OCI-LY7 (cell line): ENCODE measurements around the gene CENPC. TPM values are rescaled to one million over a fixed set of nuclear protein-coding genes. Genes with fewer than 3 reads are reported as not detected.

Experiments
- BruUV-seq: library from RNA; stranded (reverse); fragments of 400-500 nt; replicated peaks from 2 replicates; lab custom pipeline; 2021; lab: Mats Ljungman, UMichigan
- CTCF ChIA-PET: fragments of 300-600 bp; sonication (Branson Sonifier 250); formaldehyde crosslinking; loops from one replicate; lab custom pipeline; 2022; ENCODE audit warnings: antibody characterized with exemption; ENCODE audit not compliant: unreplicated experiment; lab: Charles Lee
- POLR2A ChIA-PET: fragments of 300-600 bp; sonication (Branson Sonifier 250); formaldehyde crosslinking; loops from one replicate; lab custom pipeline; 2022; ENCODE audit warnings: antibody characterized with exemption; lab: Charles Lee
- DNase-seq: peaks from one replicate; pipeline ENCODE4 v3.0.0-alpha.2; 2015; ENCODE audit warnings: low spot score
- H2AFZ ChIP-seq: fragments of 200-600 bp; sonication (generic), shearing (Covaris generic); 2 replicates; pipeline ENCODE4 v1.6.1; 2014; ENCODE audit warnings: mild to moderate bottlenecking, antibody characterized with exemption, low read length, moderate library complexity
- H3K27ac ChIP-seq: fragments of 200-600 bp; sonication (generic); 2 replicates; pipeline ENCODE4 v1.5.1; 2014; ENCODE audit warnings: mixed run types, low read depth, mild to moderate bottlenecking, moderate library complexity, low read length, inconsistent platforms; ENCODE audit not compliant: poor library complexity, severe bottlenecking
- H3K36me3 ChIP-seq: fragments of 200-600 bp; sonication (generic); 2 replicates; pipeline ENCODE4 v1.6.1; 2014; ENCODE audit warnings: mild to moderate bottlenecking, antibody characterized with exemption, low read length, moderate library complexity, mixed read lengths; ENCODE audit not compliant: insufficient read depth
- H3K4me1 ChIP-seq: fragments of 200-600 bp; sonication (generic); 2 replicates; pipeline ENCODE4 v1.5.1; 2014; ENCODE audit warnings: mild to moderate bottlenecking, low read length; ENCODE audit not compliant: insufficient read depth, poor library complexity, severe bottlenecking
- H3K4me2 ChIP-seq: fragments of 200-600 bp; sonication (generic); 2 replicates; pipeline ENCODE4 v1.6.1; 2014; ENCODE audit warnings: mild to moderate bottlenecking, low read length
- H3K4me3 ChIP-seq: fragments of 200-600 bp; sonication (generic); 2 replicates; pipeline ENCODE4 v1.5.1; 2014; ENCODE audit warnings: mild to moderate bottlenecking, low read depth, low read length; ENCODE audit not compliant: poor library complexity, severe bottlenecking
- H3K79me2 ChIP-seq: fragments of 200-600 bp; sonication (generic); 2 replicates; pipeline ENCODE4 v1.6.1; 2016; ENCODE audit warnings: low read depth, mild to moderate bottlenecking, low read length, moderate library complexity, mixed read lengths; ENCODE audit not compliant: insufficient read depth
- H3K9me2 ChIP-seq: fragments of 200-600 bp; sonication (generic); 2 replicates; pipeline ENCODE4 v1.6.1; 2016; ENCODE audit warnings: mild to moderate bottlenecking, low read length, mixed read lengths; ENCODE audit not compliant: insufficient read depth
- H3K9me3 ChIP-seq: fragments of 200-600 bp; sonication (generic); 2 replicates; pipeline ENCODE4 v1.6.1; 2014; ENCODE audit warnings: mild to moderate bottlenecking, mixed run types, low read length, mixed read lengths
- H4K20me1 ChIP-seq: fragments of 200-600 bp; sonication (generic); 2 replicates; pipeline ENCODE4 v1.6.1; 2014; ENCODE audit warnings: mild to moderate bottlenecking, antibody characterized with exemption, low read length, moderate library complexity, mixed read lengths; ENCODE audit not compliant: insufficient read depth
- CTCF ChIP-seq: fragments of 200-600 bp; sonication (generic); conservative IDR thresholded peaks from 2 replicates; pipeline ENCODE4 v1.5.1; 2014; ENCODE audit warnings: mild to moderate bottlenecking, antibody characterized with exemption, low read length, moderate library complexity, mixed read lengths
- EZH2phosphoT487 ChIP-seq: fragments of 200-600 bp; sonication (generic); IDR thresholded peaks from 2 replicates; pipeline ENCODE4 v1.6.1; 2018; ENCODE audit warnings: low read depth, borderline replicate concordance, mild to moderate bottlenecking, mixed run types, antibody characterized with exemption, low read length, moderate library complexity, mixed read lengths
- intact Hi-C: fragments of 100-400 bp; cut with micrococcal nuclease; formaldehyde crosslinking; loops from one replicate; pipeline ENCODE4 v1.10.0; 2022; ENCODE audit not compliant: unreplicated experiment
- total RNA-seq, 2 experiments: library from RNA; depleted of rRNA in 1 of 2; stranded (reverse); fragments of >200 nt in 1 of 2; shearing (Covaris generic) in 1 of 2; gene quantifications; 2 replicates each; pipeline ENCODE4 v1.2.3, GENCODE V29; 2014 to 2022

CENPC gene
- total RNA-seq, 2 experiments from 2014 or later, result 46.2 to 55.4 TPM

- POLR2A ChIA-PET, result no interaction called here
- Histone ChIP-seq H3K4me2 (no peak overlapping the region), H3K79me2 (peaks cover 66% of the 10 kb centered on the region), H3K9me2 (no peaks in the 10 kb centered on the region), H2AFZ (no peak overlapping the region), H3K4me1 (no peaks in the 10 kb centered on the region), H3K27ac (no peak overlapping the region), H4K20me1 (no peaks in the 10 kb centered on the region), H3K4me3 (no peak overlapping the region), H3K36me3 (peaks cover 92% of the 10 kb centered on the region), H3K9me3 (no peaks in the 10 kb centered on the region)
- TF ChIP-seq CTCF (no peak), EZH2phosphoT487 (no peak)
- DNase-seq, result no peak
- intact Hi-C loops, result no loop called here
- CTCF ChIA-PET, result no interaction called here
- no TSS peak for BruUV-seq
Observed at GRCh38 chr4:67522230-67522629, 23.1 kb downstream of the CENPC start.

- Histone ChIP-seq H2AFZ (no peak overlapping the region), H3K36me3 (peaks cover 92% of the 10 kb centered on the region), H3K4me2 (no peak overlapping the region), H3K9me2 (no peaks in the 10 kb centered on the region), H3K27ac (no peak overlapping the region), H3K4me1 (no peaks in the 10 kb centered on the region), H3K79me2 (peaks cover 59% of the 10 kb centered on the region), H4K20me1 (no peaks in the 10 kb centered on the region), H3K9me3 (no peaks in the 10 kb centered on the region), H3K4me3 (no peak overlapping the region)
- ChIA-PET CTCF (no interaction called here), POLR2A (no interaction called here)
- BruUV-seq, result no TSS peak
- intact Hi-C loops, result no loop called here
- no peak for DNase-seq
- TF ChIP-seq CTCF (no peak), EZH2phosphoT487 (no peak)
Observed at GRCh38 chr4:67521506-67521905, 23.8 kb downstream of the CENPC start.

- Histone ChIP-seq H3K36me3 (peaks cover 92% of the 10 kb centered on the region), H3K79me2 (peaks cover 50% of the 10 kb centered on the region), H4K20me1 (no peaks in the 10 kb centered on the region), H3K4me1 (no peaks in the 10 kb centered on the region), H3K9me2 (no peaks in the 10 kb centered on the region), H3K27ac (no peak overlapping the region), H3K4me2 (no peak overlapping the region), H3K4me3 (no peak overlapping the region), H2AFZ (no peak overlapping the region), H3K9me3 (no peaks in the 10 kb centered on the region)
- ChIA-PET CTCF (no interaction called here), POLR2A (interaction anchor here (1.1 kb wide), 1 partner anchor 16 kb away, joined by 3 read pairs; no protein-coding TSS in a partner anchor)
- intact Hi-C loops, result no loop called here
- BruUV-seq, result no TSS peak
- no peak for DNase-seq
- no peak for TF ChIP-seq EZH2phosphoT487
- TF ChIP-seq CTCF, result no peak
Observed at GRCh38 chr4:67520141-67520540, 25.2 kb downstream of the CENPC start.
